GM18870 (cell line): ENCODE data around the gene ACMSD.
"Not testable (repeated sequence)": the region's sequence is repeated elsewhere in the genome, so short reads cannot be mapped to it uniquely, and the experiment has no call there.

Experiments used
- ATAC-seq: cut with Tn5 transposase; IDR thresholded peaks from one replicate; pipeline ENCODE4 v1.9.1; 2021; ENCODE audit warnings: moderate library complexity; ENCODE audit not compliant: unreplicated experiment

ACMSD gene

DNA sequence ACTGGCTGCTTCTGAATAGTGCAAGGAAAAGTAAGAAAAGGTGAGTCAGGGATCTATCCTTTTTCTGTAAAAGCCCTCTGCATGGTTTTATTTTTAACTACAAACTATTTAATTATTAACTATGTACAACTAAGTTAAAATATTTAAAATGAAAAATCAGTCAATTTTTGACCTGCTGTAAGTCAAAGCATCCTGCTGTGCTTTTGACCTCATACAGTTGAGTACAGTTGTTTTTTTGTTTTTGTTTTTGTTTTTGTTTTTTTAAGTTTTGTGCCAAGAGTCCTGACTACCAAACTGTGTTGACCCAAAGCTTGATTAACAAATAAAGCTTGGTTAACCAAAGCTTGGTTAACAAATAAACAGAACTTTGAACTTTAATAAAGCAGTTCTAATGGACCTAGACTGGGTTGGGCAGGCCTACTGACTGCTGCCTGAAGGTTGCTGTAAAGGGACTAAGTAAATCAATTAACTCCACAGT is at the start of gene ACMSD:
TSS of gene ACMSD (plus strand) at position 474 of the 478 bp plus-strand sequence. CDS start 67 bp downstream, outside the sequence.
- ATAC-seq: no peak

DNA sequence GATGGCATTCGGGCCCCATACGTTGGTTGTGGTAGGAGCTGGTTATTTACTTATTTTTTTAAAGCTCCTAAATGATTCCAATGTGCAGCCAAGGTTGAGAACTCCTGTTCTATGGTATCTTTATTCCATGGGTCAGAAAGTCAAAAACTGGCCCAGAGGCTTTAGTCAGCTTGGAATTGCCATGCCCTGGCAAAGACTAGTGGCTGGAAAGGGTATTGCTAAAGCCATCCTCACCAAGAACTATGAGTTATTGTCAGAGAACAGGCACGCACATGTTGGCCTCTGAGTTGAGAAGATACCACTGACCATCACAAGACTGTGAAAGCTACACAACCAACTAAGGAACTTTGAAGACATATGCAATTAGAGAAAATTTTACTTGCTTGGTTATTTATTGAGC is 47.9 kb upstream of the ACMSD start:
- ATAC-seq: no peak

DNA sequence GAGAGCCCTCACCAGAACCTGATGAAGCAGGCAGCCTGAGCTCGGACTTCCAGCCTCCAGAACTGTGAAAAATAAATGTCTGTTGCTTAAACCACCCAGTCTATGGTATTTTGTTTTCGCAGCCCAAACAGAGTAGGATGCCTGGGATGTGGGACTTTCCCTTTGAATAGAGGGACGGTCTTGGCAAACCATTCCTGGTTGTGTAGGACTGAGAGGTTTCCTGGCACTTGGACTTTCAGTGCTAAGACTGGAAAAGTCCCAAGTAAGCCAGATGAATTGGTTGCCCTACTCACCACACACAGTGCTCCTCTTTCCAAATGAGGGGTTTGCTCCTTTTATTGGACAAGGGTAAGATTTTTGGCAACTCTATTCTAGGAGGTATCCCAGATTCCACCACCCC is 46.8 kb upstream of the ACMSD start:
- ATAC-seq: no peak

DNA sequence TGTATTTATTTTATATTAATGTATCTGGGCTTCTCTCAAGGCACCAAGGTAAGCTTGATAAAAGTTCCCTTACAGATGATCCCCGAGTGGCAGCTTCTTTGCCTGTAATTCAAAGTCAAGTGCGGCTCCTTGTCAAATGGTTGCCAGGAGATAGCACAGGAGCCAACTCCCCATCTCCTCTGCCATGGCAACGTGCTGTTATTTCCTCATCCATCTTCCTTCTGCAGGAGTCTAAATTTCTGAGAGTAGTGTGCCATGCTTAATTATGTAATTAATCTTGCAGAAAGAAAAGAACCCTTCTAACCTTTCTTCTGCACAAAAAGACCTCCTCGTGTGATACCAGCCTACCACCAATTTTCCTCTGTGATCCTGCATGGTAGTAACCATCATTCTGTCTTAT is 46.2 kb upstream of the ACMSD start:
- ATAC-seq: no peak

DNA sequence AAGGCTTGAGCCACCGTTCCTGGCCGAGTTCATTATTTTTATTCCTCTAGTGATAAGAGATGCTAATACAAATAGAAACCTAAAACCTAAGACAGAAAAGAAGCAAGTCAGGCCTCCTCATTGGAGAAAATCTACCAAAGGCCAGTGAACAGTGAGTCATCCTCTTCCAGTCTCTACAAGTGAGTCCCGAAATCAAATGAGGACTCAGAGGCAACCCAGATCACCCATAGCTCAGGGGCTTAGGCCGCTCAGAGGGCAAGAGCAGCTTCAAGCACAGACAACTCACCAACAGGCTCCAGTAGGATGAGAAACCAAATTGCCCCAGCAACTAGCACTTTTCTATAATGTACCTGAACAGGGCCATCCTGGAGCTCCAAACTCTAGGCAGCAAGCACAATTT is 42.7 kb upstream of the ACMSD start:
- no peak for ATAC-seq

DNA sequence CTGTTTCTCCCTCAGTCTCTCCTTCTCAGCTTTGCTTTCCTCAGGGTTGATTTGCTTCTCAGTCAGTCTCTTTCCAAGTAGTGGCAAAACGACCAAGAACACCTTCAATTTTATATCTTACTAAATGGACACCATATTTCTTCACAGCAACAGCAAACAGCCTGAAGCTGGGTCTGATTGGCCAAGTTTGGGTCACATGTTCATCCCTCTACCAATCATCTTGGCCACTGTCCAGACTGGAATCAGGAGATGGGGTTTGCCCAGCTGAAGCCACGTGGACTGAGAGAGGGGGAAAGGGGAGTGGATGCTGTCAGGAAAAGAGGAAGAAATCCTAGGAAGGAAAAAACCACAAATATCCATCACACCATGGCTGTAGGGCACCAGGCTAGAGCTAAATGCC is 42.0 kb upstream of the ACMSD start:
- ATAC-seq: no peak

DNA sequence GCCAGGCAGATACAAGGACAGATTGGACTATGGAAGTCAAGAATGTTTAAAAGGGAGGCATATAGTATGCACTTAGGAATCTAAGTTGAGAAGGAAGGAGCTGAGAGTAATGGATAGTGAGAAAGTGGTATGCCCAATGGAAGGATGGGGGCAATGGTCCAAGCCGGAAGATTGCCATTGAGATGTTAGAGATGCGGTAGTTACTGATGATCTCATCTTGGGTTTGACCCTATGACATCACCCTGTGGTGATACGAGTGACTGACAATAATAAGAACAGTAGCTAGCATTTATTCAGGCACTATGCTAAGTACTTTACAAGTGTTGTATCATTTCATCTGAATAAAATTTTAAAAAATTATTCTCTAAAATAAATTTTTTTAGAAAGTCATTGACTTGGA is 38.5 kb upstream of the ACMSD start:
- ATAC-seq: no peak

DNA sequence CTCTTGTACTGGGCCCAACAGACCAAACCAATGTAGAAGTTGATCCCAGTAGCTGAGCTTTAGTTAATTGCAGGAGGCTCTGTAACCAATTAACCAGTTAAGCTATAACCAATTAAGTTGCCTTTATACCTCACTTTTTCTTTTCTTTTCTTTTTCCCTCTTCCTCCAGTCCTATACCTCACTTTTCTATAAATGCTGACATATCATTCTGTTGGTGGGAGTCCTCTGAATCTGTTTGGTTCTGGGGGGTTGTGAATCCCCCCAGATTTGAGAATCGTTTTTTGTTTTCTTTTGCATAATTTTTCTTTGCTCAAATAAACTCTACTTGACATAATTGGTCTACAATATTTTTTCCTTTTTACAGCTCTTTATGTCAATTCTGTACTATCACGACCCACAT is 38.1 kb upstream of the ACMSD start:
- no peak for ATAC-seq

DNA sequence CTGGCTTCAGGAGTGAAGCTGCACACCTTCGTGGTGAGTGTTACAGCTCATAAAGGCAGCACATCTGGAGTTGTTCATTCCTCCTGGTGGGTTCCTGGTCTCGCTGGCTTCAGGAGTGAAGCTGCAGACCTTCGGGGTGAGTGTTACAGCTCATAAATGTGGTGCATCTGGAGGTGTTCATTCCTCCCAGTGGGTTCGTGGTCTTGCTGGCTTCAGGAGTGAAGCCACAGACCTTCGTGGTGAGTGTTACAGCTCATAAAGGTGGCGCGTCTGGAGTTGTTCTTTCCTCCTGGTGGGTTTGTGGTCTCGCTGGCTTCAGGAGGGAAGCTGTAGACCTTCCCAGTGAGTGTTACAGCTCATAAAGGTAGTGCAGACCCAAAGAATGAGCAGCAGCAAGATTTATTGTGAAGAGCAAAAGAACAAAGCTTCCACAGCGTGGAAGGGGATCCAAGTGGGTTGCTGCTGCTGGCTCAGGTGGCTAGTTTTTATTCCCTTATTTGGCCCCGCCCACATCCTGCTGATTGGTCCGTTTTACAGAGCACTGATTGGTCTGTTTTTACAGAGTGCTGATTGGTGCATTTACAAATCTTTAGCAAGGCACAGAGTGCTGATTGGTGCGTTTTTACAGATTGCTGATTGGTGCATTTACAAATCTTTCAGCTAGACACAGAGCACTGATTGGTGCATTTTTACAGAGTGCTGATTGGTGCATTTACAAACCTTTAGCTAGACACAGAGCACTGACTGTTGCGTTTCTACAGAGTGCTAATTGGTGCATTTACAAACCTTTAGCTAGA is 34.6 kb upstream of the ACMSD start:
- not testable (repeated sequence) for ATAC-seq

DNA sequence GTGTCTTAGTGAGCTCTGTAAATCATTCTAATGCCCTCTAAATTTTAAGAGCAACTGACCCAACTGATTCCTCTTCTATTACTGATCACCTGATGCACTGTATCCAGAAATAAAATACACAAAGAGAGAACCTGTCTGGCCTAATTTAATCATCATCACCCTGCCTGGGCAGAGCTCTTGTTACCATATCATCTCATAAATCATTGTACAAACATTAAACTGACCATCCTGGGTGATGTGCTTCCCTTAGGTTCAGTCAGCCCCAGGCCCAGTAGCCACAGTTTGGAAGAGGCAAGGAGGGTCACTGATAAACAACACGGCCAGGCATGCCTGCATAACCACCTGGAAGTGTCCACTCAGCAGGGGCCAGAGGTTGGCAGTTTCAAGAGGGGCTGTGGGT is 22.7 kb upstream of the ACMSD start:
- ATAC-seq: no peak

DNA sequence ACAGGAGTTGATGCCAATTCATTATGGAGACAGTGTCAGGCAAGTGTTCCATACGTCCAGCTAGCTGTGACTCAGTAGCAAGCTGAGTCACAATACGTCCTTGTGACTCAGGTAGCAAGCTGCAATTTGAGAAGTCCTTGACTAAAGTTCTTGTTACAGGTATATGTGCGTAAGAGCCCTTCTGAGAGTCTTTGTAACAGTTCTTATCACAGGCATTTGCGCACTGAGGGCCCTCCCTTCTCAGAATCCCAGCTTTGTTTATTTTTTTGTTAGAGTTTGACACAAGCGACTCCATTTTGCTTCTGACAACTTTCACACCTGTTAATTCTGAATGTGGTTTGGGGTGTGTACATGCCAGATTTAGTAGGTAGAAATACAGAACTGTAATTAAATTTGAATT is 20.1 kb upstream of the ACMSD start:
- no peak for ATAC-seq

DNA sequence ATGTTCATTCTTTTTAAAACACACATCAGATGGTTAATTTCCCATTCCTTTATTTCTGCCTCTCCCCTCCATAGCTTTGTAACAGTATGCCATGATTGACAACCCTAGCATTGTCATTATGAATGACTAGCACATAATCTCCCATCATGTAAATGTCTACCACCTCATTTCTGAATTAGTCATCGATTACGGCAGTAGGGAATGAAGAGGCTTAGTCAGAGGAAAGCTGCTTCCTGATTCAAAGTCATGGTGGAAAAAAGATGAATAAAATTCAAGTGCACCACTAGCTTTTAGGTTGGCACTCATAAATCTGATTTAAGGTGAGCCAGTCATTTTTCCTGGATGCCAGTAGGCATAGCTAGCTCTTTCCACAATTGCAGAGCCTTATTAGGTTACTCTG is 19.1 kb upstream of the ACMSD start:
- ATAC-seq: no peak

DNA sequence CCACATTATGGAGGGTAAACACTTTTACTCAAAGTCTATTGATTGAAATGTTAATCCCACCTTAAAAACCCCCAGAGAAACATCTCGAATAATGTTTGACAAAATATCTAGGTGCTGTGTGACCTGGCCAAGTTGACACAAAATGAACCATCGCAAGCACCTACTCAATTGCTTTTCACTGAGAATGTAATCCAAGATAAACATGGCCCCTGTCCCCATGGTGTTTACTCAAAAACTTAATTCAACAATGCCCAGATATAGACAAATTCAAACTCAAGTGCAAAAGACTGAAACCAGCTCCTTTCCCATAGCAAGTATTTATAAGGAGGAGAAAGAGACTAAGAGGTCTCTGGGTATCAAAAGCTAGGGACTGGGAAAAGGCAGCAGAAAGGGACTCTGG is 15.0 kb upstream of the ACMSD start:
- ATAC-seq: no peak

DNA sequence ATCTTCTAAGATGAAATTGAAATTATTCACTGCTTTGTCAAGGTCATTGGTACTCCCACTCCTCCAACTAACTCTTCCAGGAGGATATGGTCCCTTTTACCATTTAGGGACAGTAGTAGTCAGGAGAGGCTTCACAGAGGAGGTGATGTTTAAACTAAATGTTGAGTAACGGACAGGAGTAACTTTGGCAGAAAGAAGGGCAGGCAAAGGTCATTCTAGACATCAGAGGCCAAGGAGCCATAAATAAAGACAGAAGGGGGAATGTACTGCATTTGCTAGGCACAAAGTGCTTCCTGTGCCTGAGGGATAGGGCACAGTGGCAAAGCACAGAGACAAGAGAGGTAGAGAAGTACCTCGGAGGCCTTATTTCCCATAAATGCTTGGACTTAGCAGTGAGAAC is 14.6 kb upstream of the ACMSD start:
- no peak for ATAC-seq

DNA sequence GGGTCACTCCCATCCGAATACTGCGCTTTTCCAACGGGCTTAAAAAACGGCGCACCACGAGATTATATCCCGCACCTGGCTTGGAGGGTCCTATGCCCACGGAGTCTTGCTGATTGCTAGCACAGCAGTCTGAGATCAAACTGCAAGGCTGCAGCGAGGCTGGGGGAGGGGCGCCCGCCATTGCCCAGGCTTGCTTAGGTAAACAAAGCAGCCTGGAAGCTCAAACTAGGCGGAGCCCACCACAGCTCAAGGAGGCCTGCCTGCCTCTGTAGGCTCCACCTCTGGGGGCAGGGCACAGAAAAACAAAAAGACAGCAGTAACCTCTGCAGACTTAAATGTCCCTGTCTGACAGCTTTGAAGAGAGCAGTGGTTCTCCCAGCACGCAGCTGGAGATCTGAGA is 12.7 kb upstream of the ACMSD start:
- ATAC-seq: not testable (repeated sequence)

DNA sequence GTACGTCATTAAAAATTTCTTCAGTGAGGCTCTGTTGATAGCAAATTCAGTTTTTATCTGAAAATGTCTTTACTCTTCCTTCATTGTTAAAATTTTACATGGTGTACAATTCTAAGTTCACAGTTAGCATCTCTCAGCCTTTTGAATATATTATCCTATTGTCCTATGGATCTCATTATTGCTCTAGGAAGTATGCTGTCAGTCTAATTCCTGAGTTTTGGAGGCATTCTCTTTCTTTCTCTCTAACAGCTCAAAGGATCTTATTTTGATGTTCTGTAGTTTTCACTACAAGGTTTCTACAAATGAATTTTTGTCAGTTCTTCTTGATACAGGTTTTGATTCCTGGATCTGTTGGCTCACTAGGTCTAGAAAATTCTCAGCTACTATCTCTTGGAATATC is 2.9 kb upstream of the ACMSD start:
- no peak for ATAC-seq

DNA sequence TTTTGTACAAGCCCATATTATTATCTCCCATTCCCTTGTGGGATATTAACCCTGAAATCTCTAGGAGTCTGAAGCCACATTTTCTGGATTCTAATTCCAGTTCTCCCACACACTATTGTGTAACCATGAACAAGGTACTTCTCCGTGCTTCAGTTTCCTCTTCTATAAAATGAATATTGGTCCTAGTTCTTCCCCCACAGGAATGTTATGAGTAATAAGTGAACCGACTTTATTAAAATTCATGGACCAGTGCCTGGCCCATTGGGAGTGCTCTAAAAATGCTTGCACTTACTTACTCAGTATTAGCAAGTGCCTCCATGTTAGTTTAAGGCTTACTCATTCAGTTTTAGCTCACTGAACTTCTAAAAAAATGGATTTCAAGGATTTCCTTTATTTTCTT is 1.4 kb upstream of the ACMSD start:
- no peak for ATAC-seq

DNA sequence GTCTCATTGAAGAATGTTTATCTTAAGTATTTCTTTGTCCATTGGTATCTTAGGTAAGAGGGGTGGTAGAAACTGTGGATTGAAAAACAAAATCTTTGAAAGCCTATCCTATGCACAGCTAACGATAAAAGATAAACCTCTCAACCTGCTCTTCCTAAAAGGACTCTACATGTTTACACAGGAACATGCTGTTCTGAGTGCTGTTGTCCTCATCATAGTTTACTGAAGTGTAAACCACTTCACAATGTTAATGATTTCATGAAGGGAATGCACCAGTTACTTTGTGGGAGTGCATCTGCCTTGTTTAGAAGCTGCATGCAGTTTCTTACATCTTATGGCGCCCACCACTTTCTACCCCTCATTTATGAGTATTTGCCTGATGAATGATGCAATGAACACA is 1.2 kb downstream of the ACMSD start:
- peak; percentile 60 for ATAC-seq

DNA sequence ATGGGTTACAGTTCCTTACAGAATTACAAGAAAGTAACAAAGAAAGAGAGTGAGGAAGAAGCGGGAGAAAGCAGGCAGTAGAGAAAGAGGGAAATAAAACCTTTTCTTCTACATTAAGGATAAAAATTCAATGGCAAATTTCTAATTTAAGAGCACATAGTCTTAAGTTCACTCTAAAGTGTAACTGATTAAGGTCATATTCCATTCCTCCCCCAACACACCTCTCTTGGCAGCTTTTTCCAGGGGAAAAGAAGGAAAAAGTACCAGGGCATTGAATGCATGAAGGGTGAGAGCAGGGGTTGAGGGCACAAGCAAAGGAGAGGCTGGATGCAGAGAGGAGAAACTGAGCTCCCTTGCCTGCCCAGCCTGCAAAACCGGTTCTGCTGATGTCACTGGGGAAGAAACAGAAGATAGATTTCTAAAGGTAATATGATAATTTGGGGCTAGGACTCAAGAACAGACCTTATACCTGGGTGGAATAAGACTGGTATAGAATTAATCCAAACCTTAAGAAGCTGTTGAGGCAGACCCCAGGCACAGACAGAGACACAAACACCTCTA is 4.6 kb downstream of the ACMSD start:
- ATAC-seq: no peak

DNA sequence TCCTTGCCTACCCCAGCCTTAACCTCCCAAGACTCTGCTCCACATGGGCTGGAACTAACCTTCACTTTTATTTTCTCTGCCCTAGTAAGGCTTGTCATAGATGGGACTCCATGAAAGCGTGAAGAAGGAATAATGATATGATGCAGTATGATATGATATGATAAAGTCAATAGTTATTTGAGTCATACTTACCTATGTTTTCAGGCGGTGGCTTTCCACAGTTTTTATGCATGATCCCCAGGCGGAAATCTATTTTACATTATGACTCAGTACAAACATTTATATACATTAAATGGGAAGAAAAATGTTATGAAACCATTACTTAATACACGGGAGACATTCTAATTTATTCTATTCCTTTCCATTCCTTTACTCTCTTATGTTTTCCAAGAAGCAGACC is 5.6 kb downstream of the ACMSD start:
- ATAC-seq: no peak

DNA sequence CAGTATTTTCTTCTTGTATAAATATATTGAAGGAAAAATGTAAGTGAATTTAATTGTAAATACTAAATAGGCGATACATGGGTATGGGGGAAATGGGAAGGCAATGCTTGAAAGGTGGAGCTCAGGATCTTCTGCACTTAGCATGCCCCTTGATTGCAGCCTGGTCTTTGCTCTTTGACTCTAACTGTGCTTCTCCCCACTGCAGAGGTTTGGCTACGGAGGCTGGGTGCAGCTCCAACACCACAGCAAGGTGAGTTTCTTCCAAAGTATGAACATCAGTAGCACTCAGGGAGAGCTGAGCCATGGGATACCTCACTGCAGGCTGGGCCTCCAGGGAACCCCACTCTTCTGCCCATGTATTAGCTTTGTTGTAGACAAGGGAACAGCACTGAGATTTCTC is 6.6 kb downstream of the ACMSD start:
- no peak for ATAC-seq

DNA sequence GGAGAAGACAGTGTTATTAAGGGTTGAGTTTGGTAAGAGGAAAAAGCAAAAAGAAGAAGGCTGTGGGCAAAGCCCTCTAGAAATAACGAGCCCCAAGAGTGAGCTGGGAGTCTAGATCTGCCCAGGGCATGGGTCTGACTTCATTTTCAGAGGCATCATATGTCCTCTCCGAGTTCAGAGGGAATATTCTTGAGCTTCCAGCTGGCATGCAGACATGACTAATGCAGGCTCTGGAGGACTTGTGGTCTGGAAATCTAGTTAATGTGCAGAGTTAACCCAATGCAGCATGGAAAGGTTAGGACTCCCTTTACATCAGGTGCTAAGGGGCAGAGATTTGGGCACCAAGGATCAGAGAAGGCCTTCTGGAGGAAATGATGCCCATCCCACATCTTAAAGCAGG is 7.3 kb downstream of the ACMSD start:
- no peak for ATAC-seq

DNA sequence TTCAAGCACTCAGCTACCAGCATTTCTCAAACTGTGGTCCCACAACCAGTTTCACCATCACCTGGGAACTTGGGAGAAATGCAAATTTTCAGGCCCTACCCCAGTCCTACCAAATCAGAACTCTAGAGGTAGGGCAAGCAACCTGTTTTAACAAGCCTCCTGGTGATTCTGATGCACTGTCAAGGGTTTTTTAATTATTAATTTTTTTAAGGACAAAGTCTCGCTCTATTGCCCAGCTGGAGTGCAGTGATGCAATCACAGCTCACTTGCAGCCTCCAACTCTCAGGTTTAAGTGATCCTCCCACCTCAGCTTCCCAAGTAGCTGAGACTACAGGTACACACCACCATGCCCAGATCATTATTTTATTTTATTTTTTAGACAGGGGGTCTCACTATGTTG is 7.8 kb downstream of the ACMSD start:
- no peak for ATAC-seq
